HFF-Myc (cell line): Measurements from ENCODE around the gene PTPRN2.

ENCODE experiments used
- DNase-seq: peaks from one replicate; pipeline ENCODE4 v3.0.0-alpha.2; 2011; ENCODE audit warnings: low read depth; ENCODE audit errors: extremely low read depth
- H3K4me3 ChIP-seq: replicated peaks from 2 replicates; pipeline ENCODE4 v1.5.1; 2011; ENCODE audit warnings: low read depth, mild to moderate bottlenecking, control low read depth, low read length
- CTCF ChIP-seq: IDR thresholded peaks from 2 replicates; pipeline ENCODE4 v1.5.1; 2012; ENCODE audit warnings: mild to moderate bottlenecking, low read depth, low read length, control low read depth; ENCODE audit errors: missing control alignments

PTPRN2 gene

DNA sequence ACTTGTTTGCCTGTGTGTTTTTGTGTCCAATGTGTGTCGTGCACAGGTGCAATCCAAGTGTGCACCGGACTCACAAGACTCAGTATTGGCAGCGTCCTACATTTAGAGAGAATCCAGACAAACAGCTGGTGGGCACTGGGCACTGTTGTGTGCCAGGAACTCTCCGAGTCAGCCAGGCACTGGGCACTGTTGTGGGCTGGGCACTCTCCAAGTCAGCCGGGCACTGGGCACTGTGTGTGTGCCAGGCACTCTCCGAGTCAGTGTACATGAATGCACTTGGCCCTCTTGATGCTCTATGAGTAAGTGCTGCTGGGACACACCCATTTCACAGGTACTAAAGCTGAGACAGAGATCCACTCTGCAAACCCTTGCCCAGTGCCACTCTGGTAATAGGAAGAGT lies 303.5 kb downstream of the PTPRN2 start:
- no peak overlapping the region for H3K4me3 ChIP-seq
- DNase-seq: no peak
- TF ChIP-seq CTCF: no peak

DNA sequence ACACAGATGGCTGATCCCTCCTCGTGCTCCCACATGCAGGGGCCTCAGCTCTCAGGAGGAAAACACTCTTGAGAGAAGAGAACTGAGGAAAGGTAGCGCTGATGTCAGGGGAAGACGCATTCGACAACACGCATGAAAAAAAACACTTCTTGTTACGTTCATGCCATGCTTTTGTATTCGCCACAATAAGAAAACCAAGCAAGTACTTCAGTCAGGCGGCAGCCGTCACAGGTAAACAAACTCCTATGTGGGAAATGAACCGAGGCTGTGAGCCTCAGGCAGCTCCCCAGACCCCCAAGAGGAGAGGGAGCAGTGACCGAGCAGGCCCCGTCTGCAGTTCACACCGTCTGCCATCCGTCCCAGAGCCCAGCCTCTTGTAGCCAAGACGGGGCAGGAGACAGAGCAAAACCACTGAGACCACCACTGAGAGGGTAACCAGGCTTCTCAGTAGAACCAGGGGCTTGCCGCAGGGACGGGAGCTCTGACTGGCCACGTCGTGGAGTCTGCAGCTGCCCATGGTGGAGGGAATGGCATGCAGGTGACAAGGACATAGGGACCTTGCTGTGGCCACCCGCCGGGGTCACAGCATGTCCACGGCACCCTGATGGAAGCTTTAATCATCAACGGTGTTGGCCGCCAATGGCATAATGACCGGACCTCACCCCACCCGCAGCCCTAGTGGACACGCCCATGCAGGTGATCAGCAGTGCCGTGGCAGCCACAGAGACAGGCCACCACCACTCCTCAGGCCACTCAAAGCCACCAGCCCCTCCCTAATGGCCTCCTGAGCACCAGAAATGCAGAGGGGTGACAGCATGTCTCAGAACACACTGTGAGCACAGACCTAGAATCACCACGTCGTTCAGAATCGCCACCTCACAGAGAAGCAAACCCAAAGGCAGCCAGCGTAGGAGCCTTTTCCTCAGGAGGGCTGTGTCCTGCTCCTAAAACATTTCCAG lies 304.3 kb downstream of the PTPRN2 start:
- TF ChIP-seq CTCF: no peak
- H3K4me3 ChIP-seq: no peak overlapping the region
- no peak for DNase-seq

DNA sequence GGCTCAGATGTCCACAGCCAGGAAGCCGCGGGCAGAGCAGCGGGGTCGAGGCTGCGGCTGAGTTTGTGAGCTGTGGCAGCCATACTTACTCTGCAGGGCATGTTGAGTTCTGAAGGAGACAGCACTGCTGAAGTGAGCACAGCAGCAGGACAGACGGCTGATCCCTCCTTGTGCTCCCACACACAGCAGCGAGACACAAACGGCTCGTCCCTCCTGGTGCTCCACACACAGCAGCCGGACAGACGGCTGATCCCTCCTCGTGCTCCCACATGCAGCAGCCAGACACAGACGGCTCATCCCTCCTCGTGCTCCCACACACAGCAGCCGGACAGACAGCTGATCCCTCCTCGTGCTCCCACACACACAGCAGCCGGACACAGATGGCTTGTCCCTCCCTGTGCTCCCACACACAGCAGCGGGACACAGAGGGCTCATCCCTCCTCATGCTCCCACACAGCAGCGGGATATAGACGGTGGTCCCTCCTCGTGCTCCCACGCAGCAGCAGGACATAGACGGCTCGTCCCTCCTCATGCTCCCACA lies 305.1 kb downstream of the PTPRN2 start:
- no peak for DNase-seq
- no peak for TF ChIP-seq CTCF
- no peak overlapping the region for H3K4me3 ChIP-seq

DNA sequence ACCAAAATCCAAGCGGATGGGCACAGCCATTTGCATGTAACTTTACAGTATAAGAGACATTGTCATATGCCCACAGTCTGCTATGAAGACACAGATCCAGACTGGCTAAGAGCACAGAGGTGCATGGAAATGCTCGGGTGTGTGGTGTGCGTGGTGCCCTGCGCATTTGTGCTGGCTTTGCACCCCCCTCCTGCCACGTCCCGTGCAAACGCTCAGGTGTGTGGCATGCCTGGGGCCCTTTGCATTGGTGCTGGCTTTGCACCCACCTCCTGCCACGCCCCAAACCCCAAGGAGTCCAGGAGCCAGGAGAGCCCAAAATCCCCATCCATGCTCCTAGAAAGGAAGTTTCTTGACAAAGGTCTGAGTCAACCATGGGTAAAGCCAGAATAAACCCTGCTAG lies 306.2 kb downstream of the PTPRN2 start:
- no peak for TF ChIP-seq CTCF
- DNase-seq: no peak
- H3K4me3 ChIP-seq: no peak overlapping the region

- no peak overlapping the region for H3K4me3 ChIP-seq
- no peak for DNase-seq
- TF ChIP-seq CTCF: no peak
These were observed 307.0 kb downstream of the PTPRN2 start for GRCh38 chr7:158280448-158281144.

DNA sequence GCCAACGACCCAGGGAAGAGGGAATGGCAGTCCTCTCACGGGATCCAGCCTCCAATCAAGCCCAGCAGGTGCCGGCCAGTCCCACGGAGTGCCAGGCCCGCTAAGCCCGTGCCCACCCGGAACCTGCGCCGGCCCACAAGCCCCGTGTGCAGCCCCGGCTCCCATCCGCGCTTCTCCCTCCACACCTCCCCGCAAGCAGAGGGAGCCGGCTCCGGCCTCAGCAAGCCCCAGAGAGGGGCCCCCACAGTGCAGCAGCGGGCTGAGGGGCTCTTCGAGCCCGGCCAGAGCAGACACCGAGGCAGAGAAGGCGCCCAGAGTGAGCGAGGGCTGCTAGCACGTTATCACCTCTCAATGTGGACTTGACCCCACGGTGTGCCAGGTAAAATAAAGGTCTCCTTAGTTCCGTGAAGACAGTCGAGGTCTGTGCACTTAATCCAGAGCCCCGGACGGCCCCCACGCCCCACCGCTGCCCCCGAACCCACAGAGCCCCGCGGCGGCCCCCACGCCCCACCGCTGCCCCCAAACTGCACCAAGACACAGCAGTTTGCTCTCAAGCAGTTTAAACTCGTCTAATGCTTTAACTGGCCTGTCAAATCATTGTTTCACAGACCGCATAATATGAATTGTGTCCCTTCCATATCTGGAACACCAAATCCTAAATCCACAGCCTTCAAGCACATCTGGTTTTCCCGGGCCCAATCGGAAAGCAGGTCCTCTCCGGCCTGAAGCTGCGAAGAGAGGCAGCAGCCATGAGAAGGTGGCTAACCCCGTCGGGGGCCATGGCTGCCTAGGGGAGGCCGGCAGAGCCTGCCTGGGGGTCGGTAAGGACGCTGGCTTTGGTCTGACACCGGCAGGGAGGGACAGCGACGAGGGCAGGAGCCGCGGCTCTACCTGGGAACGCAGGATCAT lies 307.8 kb downstream of the PTPRN2 start:
- DNase-seq: no peak
- no peak for TF ChIP-seq CTCF
- H3K4me3 ChIP-seq: no peak overlapping the region
